Activated T-helper 1 cell treated with anti-CD3 and anti-CD28 coated beads, Interleukin-12 subunit alpha, Interleukin-12 subunit beta, Interleukin-2, Interleukin-4 antibody, amounts not matched to agents 30 ng/mL and 10 ng/mL and 1 ng/mL, durations not matched to agents 14 hours and 24 hours and 36 hours (primary cell): ENCODE measurements around the gene FCER2. TPM values are rescaled to one million over a fixed set of nuclear protein-coding genes. Genes with fewer than 3 reads are reported as not detected.
A peak's percentile ranks its signal among the peaks of the same experiment; 100 is the strongest.

Experiments used
- DNase-seq: peaks from one replicate; pipeline ENCODE4 v3.0.0; 2021; ENCODE audit warnings: low spot score
- H3K27ac Mint-ChIP-seq: one replicate; pipeline ENCODE4 v1.8.0; 2021; ENCODE audit warnings: mild to moderate bottlenecking, mixed read lengths
- H3K27me3 Mint-ChIP-seq: one replicate; pipeline ENCODE4 v1.8.0; 2022; ENCODE audit warnings: mild to moderate bottlenecking, moderate library complexity, mixed read lengths; ENCODE audit not compliant: insufficient read depth
- H3K36me3 Mint-ChIP-seq: one replicate; pipeline ENCODE4 v1.8.0; 2021; ENCODE audit warnings: low read depth, mixed read lengths
- H3K4me1 Mint-ChIP-seq: one replicate; pipeline ENCODE4 v1.8.0; 2021; ENCODE audit warnings: low read depth, mixed read lengths
- H3K4me3 Mint-ChIP-seq: one replicate; pipeline ENCODE4 v1.8.0; 2021; ENCODE audit warnings: mild to moderate bottlenecking, moderate library complexity, mixed read lengths
- H3K9me3 Mint-ChIP-seq: one replicate; pipeline ENCODE4 v1.8.0; 2021; ENCODE audit warnings: mixed read lengths
- intact Hi-C: fragments of 100-400 bp; cut with micrococcal nuclease; formaldehyde crosslinking; loops from one replicate; pipeline ENCODE4 v1.15.1; 2024
- total RNA-seq: library from RNA; stranded (reverse); gene quantifications from 2 replicates; pipeline ENCODE4 v1.2.3, GENCODE V29; 2022

Gene FCER2
- total RNA-seq, 1 donor from 2014 or later: not detected

DNA sequence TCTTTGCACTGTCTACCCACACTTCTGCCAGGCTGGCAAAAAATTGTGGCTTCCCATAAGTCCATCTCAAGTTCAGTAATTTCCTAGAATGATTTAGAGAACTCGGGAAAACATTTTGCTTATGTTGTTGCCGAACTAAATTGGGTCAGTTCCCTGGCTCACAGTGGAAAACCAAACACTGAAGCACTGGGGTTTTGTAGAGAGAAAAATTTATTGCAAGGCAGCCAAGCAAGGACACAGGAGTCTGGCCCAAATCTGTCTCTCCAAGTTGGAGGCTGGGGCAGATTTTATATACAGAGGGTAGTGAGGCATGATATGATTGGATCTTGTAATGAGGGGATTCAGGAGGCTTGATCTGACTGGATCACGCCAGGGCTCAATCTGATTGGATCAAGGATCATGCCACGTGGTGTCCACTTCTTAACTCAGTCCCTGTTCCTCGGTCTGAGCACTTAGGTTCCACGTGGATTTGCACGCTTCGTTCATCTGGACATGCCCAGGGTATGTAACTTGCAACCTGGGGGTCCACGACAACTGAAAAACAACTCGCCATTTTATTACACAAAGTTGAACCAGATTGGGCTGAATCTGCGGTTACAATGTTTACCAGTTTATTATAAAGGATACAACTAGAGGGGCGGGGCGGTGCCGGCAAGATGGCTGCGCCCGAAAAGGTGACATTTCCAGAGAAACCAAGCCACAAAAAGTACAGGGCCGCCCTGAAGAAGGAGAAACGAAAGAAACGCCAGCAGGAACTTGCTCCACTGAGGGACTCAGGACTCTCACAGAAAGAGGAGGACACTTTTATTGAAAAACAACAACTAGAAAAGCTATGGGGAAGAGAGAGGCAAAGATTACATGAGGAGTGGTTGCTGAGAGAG, 38.1 kb upstream of the FCER2 start:
- no peak overlapping the region for H3K27ac Mint-ChIP-seq
- intact Hi-C loops: no loop called here
- H3K4me1 Mint-ChIP-seq: no peaks in the 10 kb centered on the region
- no peaks in the 10 kb centered on the region for H3K9me3 Mint-ChIP-seq
- no peak for DNase-seq
- H3K27me3 Mint-ChIP-seq: peaks cover 9% of the 10 kb centered on the region
- H3K4me3 Mint-ChIP-seq: no peak overlapping the region
- no peaks in the 10 kb centered on the region for H3K36me3 Mint-ChIP-seq

DNA sequence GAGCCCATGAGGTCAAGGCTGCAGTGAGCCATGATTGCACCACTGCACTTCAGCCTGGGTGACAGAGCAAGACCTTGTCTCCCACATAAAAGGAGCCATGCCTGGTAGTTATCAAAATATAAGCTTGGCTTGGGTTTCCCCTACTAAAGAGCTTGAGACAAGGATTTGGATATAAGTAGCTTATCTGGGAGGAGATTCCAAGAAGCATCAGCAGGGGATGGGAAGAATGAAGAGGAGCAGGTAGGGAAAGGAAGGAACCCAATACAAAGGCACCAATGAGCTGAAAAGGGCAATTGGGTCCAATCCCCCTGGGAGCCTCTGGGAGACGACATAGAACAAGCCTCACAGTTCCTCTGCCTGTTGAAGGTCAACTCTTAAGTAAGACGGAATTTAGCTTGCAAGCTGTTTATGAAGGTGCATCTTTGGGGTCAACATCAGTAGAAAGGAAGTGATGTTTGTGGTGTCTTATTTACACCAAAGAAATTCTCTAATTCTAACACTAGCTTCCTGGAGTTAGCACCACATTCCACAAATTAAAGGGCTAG, 37.4 kb upstream of the FCER2 start:
- H3K9me3 Mint-ChIP-seq: no peaks in the 10 kb centered on the region
- no peaks in the 10 kb centered on the region for H3K36me3 Mint-ChIP-seq
- H3K4me1 Mint-ChIP-seq: no peaks in the 10 kb centered on the region
- DNase-seq: no peak
- intact Hi-C loops: no loop called here
- no peak overlapping the region for H3K27ac Mint-ChIP-seq
- peaks cover 13% of the 10 kb centered on the region for H3K27me3 Mint-ChIP-seq
- H3K4me3 Mint-ChIP-seq: no peak overlapping the region

DNA sequence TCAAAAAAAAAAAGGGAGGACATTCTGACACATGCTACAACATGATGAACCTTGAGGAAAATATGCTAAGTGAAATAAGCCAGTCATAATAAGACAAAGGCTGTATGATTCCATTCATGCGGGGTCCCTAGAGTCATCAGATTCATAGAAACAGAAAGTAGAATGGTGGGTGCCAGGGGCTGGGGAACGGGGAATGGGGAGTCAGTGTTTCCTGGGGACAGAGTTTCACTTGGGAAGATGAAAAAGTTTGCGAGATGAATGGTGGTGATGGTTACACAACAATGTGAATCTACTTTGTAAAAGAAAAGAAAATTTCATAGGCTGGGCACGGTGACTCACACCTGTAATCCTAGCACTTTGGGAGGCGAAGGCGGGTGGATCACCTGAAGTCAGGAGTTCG, 36.1 kb upstream of the FCER2 start:
- Mint-ChIP-seq H3K4me3 (no peak overlapping the region), H3K27ac (no peak overlapping the region), H3K27me3 (peaks cover 13% of the 10 kb centered on the region), H3K9me3 (no peaks in the 10 kb centered on the region), H3K4me1 (no peaks in the 10 kb centered on the region), H3K36me3 (no peaks in the 10 kb centered on the region)
- intact Hi-C loops: no loop called here
- no peak for DNase-seq

DNA sequence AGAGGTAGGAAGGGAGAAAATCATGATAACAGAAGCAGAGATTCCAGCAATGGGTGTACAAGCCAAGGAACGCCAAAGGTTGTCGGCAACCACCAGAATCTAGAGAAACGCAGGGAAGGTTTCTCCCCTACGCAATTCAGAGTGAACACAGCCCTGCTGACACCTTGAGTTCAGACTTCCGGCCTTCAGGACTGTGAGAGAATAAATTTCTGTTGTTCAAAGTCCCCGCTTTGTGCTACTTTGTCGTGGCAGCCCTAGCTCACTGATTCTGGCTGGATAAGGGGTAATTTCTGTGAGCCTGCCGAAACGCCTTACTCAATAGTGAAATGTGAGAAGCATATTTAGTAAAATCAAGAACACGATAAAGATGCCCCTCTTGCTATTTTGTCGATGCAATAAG, 35.3 kb upstream of the FCER2 start:
- intact Hi-C loops: no loop called here
- H3K4me1 Mint-ChIP-seq: no peaks in the 10 kb centered on the region
- no peaks in the 10 kb centered on the region for H3K9me3 Mint-ChIP-seq
- no peak overlapping the region for H3K27ac Mint-ChIP-seq
- no peak overlapping the region for H3K4me3 Mint-ChIP-seq
- peaks cover 16% of the 10 kb centered on the region for H3K27me3 Mint-ChIP-seq
- no peak for DNase-seq
- H3K36me3 Mint-ChIP-seq: no peaks in the 10 kb centered on the region

DNA sequence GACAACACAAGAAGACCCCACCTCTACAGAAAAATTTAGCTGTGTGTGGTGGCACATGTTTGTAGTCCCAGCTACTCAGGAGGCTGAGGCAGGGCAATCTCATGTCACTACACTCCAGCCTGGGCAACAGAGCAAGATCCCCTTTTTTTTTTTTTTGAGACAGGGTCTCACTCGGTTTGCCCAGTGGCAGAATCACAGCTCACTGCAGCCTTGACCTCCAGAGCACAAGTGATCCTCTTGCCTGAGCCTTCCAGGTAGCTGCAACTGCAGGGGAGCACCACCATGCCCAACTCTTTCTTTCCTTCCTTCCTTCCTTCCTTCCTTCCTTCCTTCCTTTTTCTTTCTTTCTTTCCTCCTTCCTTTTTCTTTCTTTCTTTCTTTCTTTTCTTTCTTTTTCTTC, 34.2 kb upstream of the FCER2 start:
- Mint-ChIP-seq H3K27ac (peak overlapping the region; percentile 58), H3K36me3 (no peaks in the 10 kb centered on the region), H3K4me1 (no peaks in the 10 kb centered on the region), H3K27me3 (peaks cover 24% of the 10 kb centered on the region), H3K9me3 (no peaks in the 10 kb centered on the region), H3K4me3 (no peak overlapping the region)
- intact Hi-C loops: no loop called here
- DNase-seq: no peak

DNA sequence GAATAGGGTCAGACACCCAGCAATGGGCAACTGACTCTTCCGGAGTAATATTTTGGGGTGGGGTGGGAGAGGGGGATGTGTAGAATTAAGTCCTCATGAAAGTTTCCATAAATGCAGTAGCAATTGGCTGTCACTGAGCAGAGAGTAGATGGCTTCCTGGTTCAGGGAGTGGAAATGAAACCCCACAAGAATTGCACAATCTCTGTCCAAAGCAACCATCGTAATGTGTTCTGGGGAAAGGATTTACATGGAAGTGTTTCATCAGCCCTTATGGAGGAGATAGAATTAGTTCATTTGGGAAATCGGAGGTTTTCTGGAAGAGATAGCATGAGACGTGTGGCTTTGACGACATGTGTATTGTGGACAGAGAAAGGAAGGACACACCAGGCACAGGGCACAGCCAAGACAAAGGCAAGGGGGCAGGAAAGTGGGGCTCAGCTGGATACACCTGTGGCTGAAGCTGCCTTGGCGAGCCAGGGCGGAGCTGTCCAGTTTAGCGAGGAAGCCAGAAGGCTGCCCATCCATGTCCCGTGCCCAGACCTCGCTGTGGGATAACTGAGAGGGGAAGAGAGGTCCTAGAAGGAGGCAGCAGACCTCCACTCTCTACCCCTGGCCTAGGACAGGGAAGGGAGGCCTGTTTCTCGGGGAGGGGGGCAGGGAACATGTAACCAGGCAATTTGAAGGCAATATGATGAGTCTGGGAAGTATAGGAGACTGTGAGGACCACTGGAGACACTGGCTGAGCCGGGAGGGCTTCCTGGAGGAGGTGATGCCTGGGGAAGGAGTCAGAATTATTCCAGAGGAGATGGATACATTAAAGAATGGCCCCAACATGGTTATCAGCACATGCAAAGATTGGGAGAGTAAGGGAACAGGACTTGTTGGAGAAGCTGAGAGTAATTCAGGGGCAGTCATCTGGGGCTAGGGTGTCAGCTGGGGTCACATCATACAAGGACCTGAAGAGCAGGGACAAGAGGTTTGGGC, 32.6 kb upstream of the FCER2 start:
- peaks cover 30% of the 10 kb centered on the region for H3K27me3 Mint-ChIP-seq
- no peaks in the 10 kb centered on the region for H3K9me3 Mint-ChIP-seq
- DNase-seq: no peak
- no peaks in the 10 kb centered on the region for H3K36me3 Mint-ChIP-seq
- no peaks in the 10 kb centered on the region for H3K4me1 Mint-ChIP-seq
- no peak overlapping the region for H3K4me3 Mint-ChIP-seq
- no peak overlapping the region for H3K27ac Mint-ChIP-seq
- intact Hi-C loops: no loop called here

DNA sequence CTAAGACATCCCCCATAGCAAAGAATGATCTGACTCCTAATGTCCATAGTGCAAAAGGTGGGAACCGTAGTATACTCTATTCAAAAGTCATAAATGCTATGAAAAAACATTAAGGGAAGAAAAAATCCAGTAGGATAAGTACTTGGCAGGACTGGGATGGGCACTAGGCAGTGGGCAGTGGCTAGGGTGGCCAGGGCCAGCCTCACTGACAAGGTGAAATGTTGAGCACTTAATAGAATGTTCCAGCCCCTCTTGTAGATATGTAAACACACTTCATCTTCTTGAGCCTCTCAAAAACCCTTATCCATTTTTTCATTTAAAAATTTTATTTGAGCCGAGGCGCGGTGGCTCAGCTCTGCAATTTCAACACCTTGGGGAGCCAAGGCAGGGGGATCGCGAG, 31.4 kb upstream of the FCER2 start:
- no peaks in the 10 kb centered on the region for H3K36me3 Mint-ChIP-seq
- no peaks in the 10 kb centered on the region for H3K4me1 Mint-ChIP-seq
- DNase-seq: no peak
- H3K27ac Mint-ChIP-seq: no peak overlapping the region
- H3K4me3 Mint-ChIP-seq: no peak overlapping the region
- H3K27me3 Mint-ChIP-seq: peaks cover 36% of the 10 kb centered on the region
- H3K9me3 Mint-ChIP-seq: no peaks in the 10 kb centered on the region
- intact Hi-C loops: no loop called here

DNA sequence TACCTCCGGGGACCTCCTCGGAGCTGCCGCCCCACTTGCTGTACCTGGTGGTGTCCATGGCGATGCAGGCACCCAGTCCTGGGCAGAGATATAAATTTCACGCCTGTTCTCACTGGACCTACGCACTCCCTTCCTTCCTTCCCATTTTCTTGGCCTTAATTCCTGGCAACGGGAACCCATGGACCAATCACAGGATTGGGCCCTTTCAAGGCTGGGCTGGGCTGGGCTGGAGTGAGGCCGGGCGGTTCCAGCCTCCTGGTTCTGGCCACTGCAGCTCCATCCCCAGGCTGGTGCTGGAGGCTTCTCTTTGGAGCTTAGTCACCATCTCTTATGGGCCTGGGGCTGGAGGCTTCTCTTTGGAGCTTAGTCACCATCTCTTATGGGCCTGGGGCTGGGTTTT, 30.1 kb upstream of the FCER2 start, which contains the start of gene CLEC4G:
Gene CLEC4G, minus strand, starts transcription at position 66 of the 400 bp plus-strand sequence. Its CDS starts 8 bp downstream, at position 58.
- intact Hi-C loops: no loop called here
- H3K9me3 Mint-ChIP-seq: no peaks in the 10 kb centered on the region
- H3K36me3 Mint-ChIP-seq: no peaks in the 10 kb centered on the region
- no peak within 1 kb of the TSS for H3K4me3 Mint-ChIP-seq
- no peak for DNase-seq
- no peak within 1 kb of the TSS for H3K27ac Mint-ChIP-seq
- peaks cover 44% of the 10 kb centered on the region for H3K27me3 Mint-ChIP-seq
- no peaks in the 10 kb centered on the region for H3K4me1 Mint-ChIP-seq

DNA sequence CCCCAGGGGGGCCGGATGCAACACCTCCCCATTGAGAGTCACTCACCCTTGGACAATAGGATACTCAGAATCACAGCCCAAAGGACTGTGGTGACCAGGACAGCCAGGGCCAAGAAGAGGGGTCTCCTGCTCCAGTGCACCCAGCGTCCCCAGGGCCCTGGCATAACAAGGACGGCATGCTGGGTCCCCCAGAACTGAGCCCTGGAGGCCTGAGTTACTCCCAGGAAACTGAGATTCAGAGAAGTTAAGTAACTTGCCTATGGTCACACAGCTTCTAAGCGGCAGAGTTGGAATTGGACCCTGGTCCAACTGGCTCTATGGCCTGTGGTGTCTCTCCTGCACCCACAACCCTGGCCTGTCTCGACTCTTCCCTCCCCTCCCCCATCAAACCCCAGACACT, 29.7 kb upstream of the FCER2 start:
- Mint-ChIP-seq H3K36me3 (no peaks in the 10 kb centered on the region), H3K4me1 (no peaks in the 10 kb centered on the region), H3K4me3 (no peak overlapping the region), H3K27me3 (peaks cover 46% of the 10 kb centered on the region), H3K27ac (no peak overlapping the region), H3K9me3 (no peaks in the 10 kb centered on the region)
- intact Hi-C loops: no loop called here
- DNase-seq: no peak

DNA sequence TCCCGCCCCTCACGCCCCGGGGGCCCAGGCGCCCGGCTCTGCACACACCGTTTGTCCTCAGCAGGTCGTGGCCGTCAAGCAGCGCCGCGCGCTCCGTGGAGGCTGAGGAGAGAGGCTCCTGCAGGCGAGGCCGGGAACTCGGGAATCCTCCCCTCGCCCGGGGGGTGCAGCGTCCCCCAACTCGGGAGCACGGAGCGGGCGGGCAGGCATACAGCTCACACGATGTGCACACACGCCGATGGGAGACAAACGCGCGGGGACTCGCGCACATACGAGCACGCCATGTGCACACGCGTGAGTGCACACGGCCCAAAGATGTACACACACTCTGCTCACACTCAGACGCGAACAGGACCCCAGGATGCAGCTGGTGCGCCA, 29.3 kb upstream of the FCER2 start:
- H3K27me3 Mint-ChIP-seq: peaks cover 44% of the 10 kb centered on the region
- H3K27ac Mint-ChIP-seq: no peak overlapping the region
- no peaks in the 10 kb centered on the region for H3K4me1 Mint-ChIP-seq
- H3K9me3 Mint-ChIP-seq: no peaks in the 10 kb centered on the region
- no peak overlapping the region for H3K4me3 Mint-ChIP-seq
- no peak for DNase-seq
- intact Hi-C loops: no loop called here
- H3K36me3 Mint-ChIP-seq: no peaks in the 10 kb centered on the region

DNA sequence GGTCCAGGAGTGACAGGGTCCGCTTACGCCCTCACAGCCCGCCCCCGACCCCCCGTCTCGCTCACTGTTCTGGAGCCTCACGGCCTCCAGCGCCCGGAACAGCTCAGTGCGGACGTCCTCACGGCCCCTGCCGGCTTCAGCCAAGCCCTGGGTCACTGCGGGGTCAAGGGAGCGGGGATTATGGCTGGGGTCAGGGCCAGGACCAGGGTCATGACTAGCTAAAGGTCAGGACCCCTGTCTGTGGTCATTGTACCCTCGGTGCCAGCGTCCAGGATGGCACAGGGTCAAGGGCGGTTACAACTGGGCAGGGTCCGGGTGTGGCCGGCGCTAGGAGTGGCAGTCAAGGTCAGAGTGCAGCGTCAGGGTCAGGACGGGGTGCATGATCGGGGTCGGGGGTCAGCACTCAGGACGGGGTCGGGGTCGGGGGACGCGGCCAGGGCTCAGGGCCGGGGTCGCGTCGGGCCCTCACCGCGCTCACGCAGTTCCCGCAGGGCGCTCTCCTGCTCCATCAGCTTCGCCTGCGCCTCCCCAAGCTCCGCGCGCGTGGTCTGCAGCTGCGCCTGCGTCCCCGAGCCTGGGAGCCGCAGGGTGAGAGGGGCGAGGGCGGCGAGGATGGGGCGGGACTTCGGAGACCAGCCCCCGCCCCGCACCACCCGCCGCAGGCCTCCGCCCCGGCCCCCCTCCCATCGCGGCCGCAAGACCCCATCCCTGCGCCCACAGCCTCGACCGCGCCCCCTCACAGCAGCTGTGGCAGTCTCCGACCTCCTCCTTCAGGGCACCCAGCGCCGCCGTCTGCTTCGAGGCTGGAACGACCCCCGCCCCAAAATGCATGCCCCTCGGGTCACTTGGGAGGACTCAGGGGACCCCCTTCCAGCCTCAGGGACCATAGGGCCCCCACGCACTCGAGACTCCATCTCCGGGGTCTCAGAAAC, 28.6 kb upstream of the FCER2 start:
- no peaks in the 10 kb centered on the region for H3K36me3 Mint-ChIP-seq
- no peak overlapping the region for H3K27ac Mint-ChIP-seq
- no peaks in the 10 kb centered on the region for H3K4me1 Mint-ChIP-seq
- peaks cover 44% of the 10 kb centered on the region for H3K27me3 Mint-ChIP-seq
- intact Hi-C loops: no loop called here
- H3K4me3 Mint-ChIP-seq: no peak overlapping the region
- H3K9me3 Mint-ChIP-seq: no peaks in the 10 kb centered on the region
- DNase-seq: no peak

DNA sequence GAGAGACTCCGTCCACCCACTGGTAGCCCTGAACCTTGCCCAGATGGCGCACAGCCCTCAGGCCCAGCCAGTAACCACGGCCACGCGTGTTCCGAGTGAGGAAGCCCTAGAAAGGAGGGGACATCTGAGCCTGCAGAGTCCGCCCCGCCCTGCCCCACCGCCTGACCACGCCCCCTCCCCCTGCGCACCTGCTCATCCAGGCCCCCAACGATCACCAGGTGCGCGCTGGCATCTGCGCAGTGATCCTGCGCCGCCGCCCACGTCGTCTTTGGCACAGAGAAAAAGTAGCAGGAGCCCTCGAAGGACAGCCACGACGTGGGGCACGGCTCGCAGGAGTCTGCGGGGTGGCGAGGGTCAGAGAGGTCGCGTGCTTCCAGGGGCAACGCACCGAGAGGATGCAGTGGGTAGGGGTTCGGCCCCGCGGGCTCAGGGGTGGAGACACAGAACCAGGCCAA, 27.9 kb upstream of the FCER2 start:
- DNase-seq: no peak
- Mint-ChIP-seq H3K4me3 (no peak overlapping the region), H3K9me3 (no peaks in the 10 kb centered on the region), H3K27me3 (peaks cover 42% of the 10 kb centered on the region), H3K4me1 (no peaks in the 10 kb centered on the region), H3K27ac (no peak overlapping the region), H3K36me3 (no peaks in the 10 kb centered on the region)
- intact Hi-C loops: no loop called here
